HL-60 (cell line): ENCODE measurements around the gene AMACR.

ENCODE experiments used
- DNase-seq, 2 experiments: peaks; one replicate each; pipeline ENCODE4 v3.0.0-alpha.2; 2010 to 2020; ENCODE audit warnings: low read depth in 1 of 2, low spot score in 1 of 2
- H3K27ac ChIP-seq: fragments of 250-450 bp; sonication (Bioruptor Pico); replicated peaks from 2 replicates; pipeline ENCODE4 v1.5.1; 2020; ENCODE audit warnings: mild to moderate bottlenecking, moderate library complexity
- H3K27me3 ChIP-seq: fragments of 250-450 bp; sonication (Bioruptor Pico); 2 replicates; pipeline ENCODE4 v1.5.1; 2021; ENCODE audit warnings: mild to moderate bottlenecking, moderate library complexity; ENCODE audit not compliant: insufficient read depth, poor library complexity, severe bottlenecking
- H3K4me3 ChIP-seq: replicated peaks from 2 replicates; pipeline ENCODE4 v1.5.1; 2011; ENCODE audit warnings: mild to moderate bottlenecking, control low read depth, low read length; ENCODE audit not compliant: insufficient read depth
- CTCF ChIP-seq: IDR thresholded peaks from one replicate; pipeline ENCODE4 v1.5.1; 2011; ENCODE audit warnings: low read length, control low read depth, inconsistent platforms; ENCODE audit not compliant: insufficient read depth
- GABPA ChIP-seq: IDR thresholded peaks from 2 replicates; pipeline ENCODE4 v1.6.1; 2012; ENCODE audit warnings: low read depth
- POLR2AphosphoS5 ChIP-seq: IDR thresholded peaks from 2 replicates; pipeline ENCODE4 v1.6.1; 2012; ENCODE audit warnings: low read depth
- REST ChIP-seq: IDR thresholded peaks from 2 replicates; pipeline ENCODE4 v1.6.1; 2012; ENCODE audit warnings: low read depth; ENCODE audit not compliant: insufficient replicate concordance
- SPI1 ChIP-seq: IDR thresholded peaks from 2 replicates; pipeline ENCODE4 v1.6.1; 2012; ENCODE audit warnings: low read depth, mild to moderate bottlenecking, borderline replicate concordance

Gene AMACR

GRCh38 chr5:34054400-34054729 is 46.5 kb upstream of the AMACR start:
- no peak overlapping the region for H3K27ac ChIP-seq

GRCh38 chr5:34053571-34054399 is 45.9 kb upstream of the AMACR start:
- Histone ChIP-seq H3K27me3 (no peaks in the 10 kb centered on the region), H3K27ac (no peak overlapping the region), H3K4me3 (no peak overlapping the region)
- no peak for DNase-seq
- TF ChIP-seq GABPA: no peak
- no peak for TF ChIP-seq REST

More at GRCh38 chr5:34054400-34054729, 46.5 kb upstream of the AMACR start:
- TF ChIP-seq REST (no peak), GABPA (no peak)
- Histone ChIP-seq H3K27me3 (no peaks in the 10 kb centered on the region), H3K4me3 (no peak overlapping the region)
- DNase-seq: no peak

- no peak overlapping the region for H3K4me3 ChIP-seq
- no peak for TF ChIP-seq POLR2AphosphoS5
- TF ChIP-seq REST: no peak
- no peak for TF ChIP-seq GABPA
- no peak for TF ChIP-seq SPI1
- TF ChIP-seq CTCF: no peak
- DNase-seq: no peak
These were observed 45.3 kb upstream of the AMACR start for GRCh38 chr5:34053133-34053532.

GRCh38 chr5:34051374-34051980 is 43.6 kb upstream of the AMACR start:
- no peak for DNase-seq

More at GRCh38 chr5:34053133-34053532, 45.3 kb upstream of the AMACR start:
- H3K27ac ChIP-seq: no peak overlapping the region
- H3K27me3 ChIP-seq: no peaks in the 10 kb centered on the region

More at GRCh38 chr5:34051374-34051980, 43.6 kb upstream of the AMACR start:
- no peaks in the 10 kb centered on the region for H3K27me3 ChIP-seq
- TF ChIP-seq SPI1 (no peak), GABPA (no peak), POLR2AphosphoS5 (no peak), REST (no peak), CTCF (no peak)
- H3K27ac ChIP-seq: no peak overlapping the region
- no peak overlapping the region for H3K4me3 ChIP-seq
